Large intestine (tissue), 12 donors: Measurements from ENCODE around the gene NAIP. TPM values are rescaled to one million over a fixed set of nuclear protein-coding genes. Genes with fewer than 3 reads are reported as not detected.
"Not testable (repeated sequence)": the region's sequence is repeated elsewhere in the genome, so short reads cannot be mapped to it uniquely, and the experiment has no call there.

Experiments
- DNase-seq, 2 donors: peaks; one replicate each; pipeline versions ENCODE4 v3.0.0 to v3.0.0-alpha.2; 2013
- H3K27ac ChIP-seq: one replicate; pipeline ENCODE4 v1.5.1; 2013; ENCODE audit warnings: low read length
- H3K27me3 ChIP-seq: 2 replicates; pipeline ENCODE4 v1.6.1; 2013; ENCODE audit warnings: low read length; ENCODE audit not compliant: control insufficient read depth, insufficient read depth
- H3K36me3 ChIP-seq: 2 replicates; pipeline ENCODE4 v1.6.1; 2013; ENCODE audit warnings: low read length; ENCODE audit not compliant: control insufficient read depth, insufficient read depth
- H3K4me1 ChIP-seq: one replicate; pipeline ENCODE4 v1.6.1; 2013; ENCODE audit warnings: low read length; ENCODE audit not compliant: control insufficient read depth, insufficient read depth
- H3K4me3 ChIP-seq: one replicate; pipeline ENCODE4 v1.5.1; 2013; ENCODE audit warnings: low read length
- H3K9me3 ChIP-seq: one replicate; pipeline ENCODE4 v1.6.1; 2013; ENCODE audit warnings: mild to moderate bottlenecking, low read depth, low read length, moderate library complexity; ENCODE audit not compliant: control insufficient read depth
- WGBS: methylation state at CpG from one replicate; pipeline ENCODE4 v1.1.5; 2013; ENCODE audit warnings: low lambda C conversion rate; ENCODE audit not compliant: insufficient coverage; 5-methylcytosine and 5-hydroxymethylcytosine counted together
- long read RNA-seq, 11 donors: transcript quantifications; one replicate each; lab custom pipeline, GENCODE V29; 2026
- polyA plus RNA-seq: library from polyadenylated mRNA; unstranded; fragments of 120-200 nt; gene quantifications from one replicate; pipeline ENCODE4 v1.2.1, GENCODE V29; 2013

Gene NAIP
- 29.3 TPM for polyA plus RNA-seq
- long read RNA-seq, donor 1, partial matches to known transcripts, result 6 of 6 reads
- long read RNA-seq, donor 1, other reads (novel, unspliced or antisense), result 0 of 6 reads
- long read RNA-seq, donor 2, full-length matches to known transcripts, result 1 of 17 reads
- long read RNA-seq, donor 2, partial matches to known transcripts, result 16 of 17 reads
- long read RNA-seq, donor 2, other reads (novel, unspliced or antisense), result 0 of 17 reads
- long read RNA-seq, donor 3, full-length matches to known transcripts, result 1 of 1 reads
- long read RNA-seq, donor 3, partial matches to known transcripts, result 0 of 1 reads
- long read RNA-seq, donor 3, other reads (novel, unspliced or antisense), result 0 of 1 reads
- long read RNA-seq, donor 4, result 0 reads
- long read RNA-seq, donor 5, partial matches to known transcripts, result 7 of 7 reads
- long read RNA-seq, donor 5, other reads (novel, unspliced or antisense), result 0 of 7 reads
- long read RNA-seq, donor 6, full-length matches to known transcripts, result 1 of 1 reads
- long read RNA-seq, donor 6, partial matches to known transcripts, result 0 of 1 reads
- long read RNA-seq, donor 6, other reads (novel, unspliced or antisense), result 0 of 1 reads
- long read RNA-seq, donor 7, result 0 reads
- long read RNA-seq, donor 8, full-length matches to known transcripts, result 1 of 6 reads
- long read RNA-seq, donor 8, partial matches to known transcripts, result 5 of 6 reads
- long read RNA-seq, donor 8, other reads (novel, unspliced or antisense), result 0 of 6 reads
- long read RNA-seq, donor 9, result 0 reads
- long read RNA-seq, donor 10, full-length matches to known transcripts, result 2 of 2 reads
- long read RNA-seq, donor 10, partial matches to known transcripts, result 0 of 2 reads
- long read RNA-seq, donor 10, other reads (novel, unspliced or antisense), result 0 of 2 reads
- long read RNA-seq, donor 11, full-length matches to known transcripts, result 1 of 1 reads
- long read RNA-seq, donor 11, partial matches to known transcripts, result 0 of 1 reads
- long read RNA-seq, donor 11, other reads (novel, unspliced or antisense), result 0 of 1 reads

GRCh38 chr5:71025289-71025953 is at the start of gene NAIP:
TSS of gene NAIP (minus strand) at chr5:71025339. CDS start at chr5:71012915, 12,424 bp downstream.
- H3K27me3 ChIP-seq, H3K4me3 ChIP-seq, H3K36me3 ChIP-seq, H3K9me3 ChIP-seq, H3K4me1 ChIP-seq, DNase-seq, H3K27ac ChIP-seq: not testable (repeated sequence)
- WGBS, result no CpG with 5 or more reads among the region's 8 CpGs

GRCh38 chr5:71067262-71067928 is 42.3 kb upstream of the NAIP start, which contains the start of gene GTF2H2:
TSS of gene GTF2H2 (minus strand) at chr5:71067676. CDS start at chr5:71062763, 4,913 bp downstream.
- not testable (repeated sequence) for H3K36me3 ChIP-seq, DNase-seq, H3K27ac ChIP-seq, H3K4me3 ChIP-seq, H3K4me1 ChIP-seq, H3K27me3 ChIP-seq, H3K9me3 ChIP-seq
- no CpG with 5 or more reads among the region's 46 CpGs for WGBS

- H3K36me3 ChIP-seq, H3K27me3 ChIP-seq, H3K27ac ChIP-seq, H3K9me3 ChIP-seq, H3K4me1 ChIP-seq, H3K4me3 ChIP-seq, DNase-seq: not testable (repeated sequence)
- WGBS, result no CpG with 5 or more reads among the region's 1 CpG
Measured at GRCh38 chr5:71061322-71061721, 36.2 kb upstream of the NAIP start.

GRCh38 chr5:71059426-71059825 is 34.3 kb upstream of the NAIP start:
- DNase-seq, H3K36me3 ChIP-seq, H3K9me3 ChIP-seq, H3K4me3 ChIP-seq, H3K4me1 ChIP-seq, H3K27ac ChIP-seq, H3K27me3 ChIP-seq: not testable (repeated sequence)
- WGBS, result no CpG with 5 or more reads among the region's 3 CpGs

GRCh38 chr5:71044808-71045207 is 19.7 kb upstream of the NAIP start:
- WGBS, result no CpG with 5 or more reads among the region's 2 CpGs
- H3K4me3 ChIP-seq, result not testable (repeated sequence)

GRCh38 chr5:71044128-71044527 is 19.0 kb upstream of the NAIP start:
- H3K9me3 ChIP-seq, H3K36me3 ChIP-seq, H3K4me1 ChIP-seq, H3K27me3 ChIP-seq, DNase-seq, H3K27ac ChIP-seq, H3K4me3 ChIP-seq: not testable (repeated sequence)
- WGBS, result no CpG with 5 or more reads among the region's 2 CpGs

More at GRCh38 chr5:71044808-71045207, 19.7 kb upstream of the NAIP start:
- H3K36me3 ChIP-seq, H3K9me3 ChIP-seq, H3K27me3 ChIP-seq, H3K4me1 ChIP-seq, H3K27ac ChIP-seq, DNase-seq: not testable (repeated sequence)

GRCh38 chr5:71031046-71031776 is 6.1 kb upstream of the NAIP start:
- not testable (repeated sequence) for H3K4me3 ChIP-seq, H3K27ac ChIP-seq, H3K36me3 ChIP-seq, H3K27me3 ChIP-seq, DNase-seq, H3K9me3 ChIP-seq, H3K4me1 ChIP-seq
- no CpG with 5 or more reads among the region's 7 CpGs for WGBS

GRCh38 chr5:71020643-71021042 is 4.5 kb downstream of the NAIP start:
- H3K4me3 ChIP-seq, H3K27ac ChIP-seq, H3K4me1 ChIP-seq, H3K9me3 ChIP-seq, H3K27me3 ChIP-seq, DNase-seq, H3K36me3 ChIP-seq: not testable (repeated sequence)
- no CpG with 5 or more reads among the region's 6 CpGs for WGBS

- DNase-seq, H3K27ac ChIP-seq, H3K4me1 ChIP-seq, H3K4me3 ChIP-seq, H3K27me3 ChIP-seq, H3K36me3 ChIP-seq, H3K9me3 ChIP-seq: not testable (repeated sequence)
- no CpG with 5 or more reads among the region's 6 CpGs for WGBS
Measured at GRCh38 chr5:71018376-71019005, 6.6 kb downstream of the NAIP start.
